Parathyroid adenoma (tissue), 2 donors: ENCODE data around the gene MEIOB.

ENCODE experiments used
- H2AFZ ChIP-seq: fragments of 300-600 bp; sonication (generic); one replicate; pipeline ENCODE4 v1.7.0; 2017; ENCODE audit warnings: antibody characterized with exemption, mild to moderate bottlenecking
- H3K27ac ChIP-seq: fragments of 300-600 bp; sonication (generic); one replicate; pipeline ENCODE4 v1.7.0; 2017
- H3K27me3 ChIP-seq: fragments of 300-600 bp; sonication (generic); one replicate; pipeline ENCODE4 v1.7.0; 2017; ENCODE audit warnings: low read length; ENCODE audit not compliant: control insufficient read depth, insufficient read depth
- H3K36me3 ChIP-seq: fragments of 300-600 bp; sonication (generic); one replicate; pipeline ENCODE4 v1.7.0; 2017; ENCODE audit warnings: low read length; ENCODE audit not compliant: control insufficient read depth, insufficient read depth
- H3K4me1 ChIP-seq: fragments of 300-600 bp; sonication (generic); one replicate; pipeline ENCODE4 v1.7.0; 2017; ENCODE audit warnings: control low read depth
- H3K4me2 ChIP-seq: fragments of 300-600 bp; sonication (generic); one replicate; pipeline ENCODE4 v1.7.0; 2017; ENCODE audit warnings: low read length
- H3K4me3 ChIP-seq: fragments of 300-600 bp; sonication (generic); one replicate; pipeline ENCODE4 v1.7.0; 2017; ENCODE audit warnings: low read depth, low read length
- H3K79me2 ChIP-seq: fragments of 300-600 bp; sonication (generic); one replicate; pipeline ENCODE4 v1.7.0; 2017; ENCODE audit warnings: control low read depth
- H3K9ac ChIP-seq: fragments of 300-600 bp; sonication (generic); one replicate; pipeline ENCODE4 v1.7.0; 2017; ENCODE audit warnings: mild to moderate bottlenecking
- H3K9me3 ChIP-seq: fragments of 300-600 bp; sonication (generic); one replicate; pipeline ENCODE4 v1.7.0; 2017; ENCODE audit warnings: low read length; ENCODE audit not compliant: control insufficient read depth
- TF ChIP-seq, protein P1 (sequence below): fragments of 300-600 bp; sonication (generic); IDR thresholded peaks from one replicate; pipeline ENCODE4 v1.7.0; 2017; ENCODE audit warnings: antibody characterized with exemption, mild to moderate bottlenecking
- donor health status: primary hyperparathyroidism.

Gene MEIOB

DNA sequence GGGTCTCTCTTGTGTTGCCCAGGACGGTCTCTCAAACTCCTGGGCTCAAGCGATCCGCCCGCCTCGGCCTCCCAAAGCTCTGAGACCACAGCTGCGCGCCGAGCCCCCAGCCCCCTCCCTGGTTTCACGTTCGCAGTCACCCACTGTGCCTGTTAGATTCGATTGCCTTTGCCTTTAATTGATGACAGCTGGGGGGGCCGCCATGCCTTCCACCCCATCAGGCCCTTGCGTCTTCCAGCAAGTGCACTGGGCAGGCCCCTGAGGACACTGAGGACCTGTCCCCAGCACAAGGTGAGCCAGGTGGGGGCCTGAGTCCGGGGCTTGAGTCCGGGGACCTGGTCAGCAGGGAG is 81.7 kb downstream of the MEIOB start:
- TF ChIP-seq, protein P1, sequence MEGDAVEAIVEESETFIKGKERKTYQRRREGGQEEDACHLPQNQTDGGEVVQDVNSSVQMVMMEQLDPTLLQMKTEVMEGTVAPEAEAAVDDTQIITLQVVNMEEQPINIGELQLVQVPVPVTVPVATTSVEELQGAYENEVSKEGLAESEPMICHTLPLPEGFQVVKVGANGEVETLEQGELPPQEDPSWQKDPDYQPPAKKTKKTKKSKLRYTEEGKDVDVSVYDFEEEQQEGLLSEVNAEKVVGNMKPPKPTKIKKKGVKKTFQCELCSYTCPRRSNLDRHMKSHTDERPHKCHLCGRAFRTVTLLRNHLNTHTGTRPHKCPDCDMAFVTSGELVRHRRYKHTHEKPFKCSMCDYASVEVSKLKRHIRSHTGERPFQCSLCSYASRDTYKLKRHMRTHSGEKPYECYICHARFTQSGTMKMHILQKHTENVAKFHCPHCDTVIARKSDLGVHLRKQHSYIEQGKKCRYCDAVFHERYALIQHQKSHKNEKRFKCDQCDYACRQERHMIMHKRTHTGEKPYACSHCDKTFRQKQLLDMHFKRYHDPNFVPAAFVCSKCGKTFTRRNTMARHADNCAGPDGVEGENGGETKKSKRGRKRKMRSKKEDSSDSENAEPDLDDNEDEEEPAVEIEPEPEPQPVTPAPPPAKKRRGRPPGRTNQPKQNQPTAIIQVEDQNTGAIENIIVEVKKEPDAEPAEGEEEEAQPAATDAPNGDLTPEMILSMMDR = no peak
- no peaks in the 10 kb centered on the region for H3K36me3 ChIP-seq
- no peak overlapping the region for H3K4me2 ChIP-seq

DNA sequence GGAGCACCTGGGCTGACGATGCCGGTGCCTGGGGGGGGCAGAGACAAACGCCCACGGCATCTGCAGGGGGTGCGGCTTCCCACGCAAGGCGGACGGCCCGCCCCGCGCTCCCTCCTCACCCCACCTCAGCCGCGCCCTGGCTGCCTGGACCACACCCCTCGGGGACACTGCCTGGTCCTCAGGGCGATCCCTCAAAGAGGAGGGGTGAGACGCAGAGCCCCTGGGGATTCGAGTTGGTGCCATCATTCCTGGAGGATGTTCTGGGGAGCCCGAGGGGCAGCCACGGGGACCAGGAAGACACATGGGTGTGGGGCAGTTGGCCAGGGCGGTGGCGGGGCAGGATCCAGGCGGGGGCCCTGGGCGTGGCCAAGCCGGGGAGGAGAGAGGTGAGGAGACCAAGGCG is 82.3 kb downstream of the MEIOB start:
- Histone ChIP-seq H3K9ac (no peak overlapping the region), H3K9me3 (no peaks in the 10 kb centered on the region), H3K27me3 (no peaks in the 10 kb centered on the region), H3K4me1 (no peaks in the 10 kb centered on the region), H3K4me2 (no peak overlapping the region), H3K27ac (no peak overlapping the region), H3K36me3 (no peaks in the 10 kb centered on the region), H3K4me3 (no peak overlapping the region), H3K79me2 (peaks cover 21% of the 10 kb centered on the region), H2AFZ (no peak overlapping the region)
- TF ChIP-seq, protein P1 = no peak

More for the DNA sequence above, 81.7 kb downstream of the MEIOB start:
- no peaks in the 10 kb centered on the region for H3K27me3 ChIP-seq
- H3K9ac ChIP-seq = no peak overlapping the region
- H3K79me2 ChIP-seq = peaks cover 17% of the 10 kb centered on the region
- no peak overlapping the region for H3K4me3 ChIP-seq
- no peaks in the 10 kb centered on the region for H3K9me3 ChIP-seq
- no peak overlapping the region for H2AFZ ChIP-seq
- no peaks in the 10 kb centered on the region for H3K4me1 ChIP-seq
- H3K27ac ChIP-seq = no peak overlapping the region

DNA sequence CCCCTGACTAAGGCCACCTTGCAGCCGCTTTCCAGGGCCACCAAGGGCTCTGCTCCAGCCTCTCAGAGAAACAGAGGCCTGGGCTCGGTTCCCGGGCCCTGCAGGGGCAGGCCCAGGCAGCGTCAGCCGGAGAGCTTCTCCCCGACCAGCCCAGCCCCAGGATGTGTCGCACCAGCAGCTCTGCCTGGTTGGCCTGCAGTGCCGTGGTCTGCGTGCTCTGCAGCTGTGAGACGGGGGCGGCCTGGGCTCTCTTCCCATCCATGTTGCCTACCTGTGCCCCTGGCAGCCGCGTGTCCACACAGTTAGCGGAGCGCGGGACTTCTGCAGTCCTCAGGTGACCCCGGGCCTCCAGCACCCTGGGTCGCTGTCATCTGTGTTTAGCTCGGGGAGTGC is 83.3 kb downstream of the MEIOB start:
- Histone ChIP-seq H2AFZ (no peak overlapping the region), H3K27ac (no peak overlapping the region), H3K4me3 (no peak overlapping the region), H3K9ac (no peak overlapping the region), H3K9me3 (no peaks in the 10 kb centered on the region), H3K27me3 (no peaks in the 10 kb centered on the region), H3K36me3 (no peaks in the 10 kb centered on the region), H3K79me2 (peaks cover 29% of the 10 kb centered on the region), H3K4me2 (no peak overlapping the region), H3K4me1 (no peaks in the 10 kb centered on the region)
- TF ChIP-seq, protein P1 = no peak

DNA sequence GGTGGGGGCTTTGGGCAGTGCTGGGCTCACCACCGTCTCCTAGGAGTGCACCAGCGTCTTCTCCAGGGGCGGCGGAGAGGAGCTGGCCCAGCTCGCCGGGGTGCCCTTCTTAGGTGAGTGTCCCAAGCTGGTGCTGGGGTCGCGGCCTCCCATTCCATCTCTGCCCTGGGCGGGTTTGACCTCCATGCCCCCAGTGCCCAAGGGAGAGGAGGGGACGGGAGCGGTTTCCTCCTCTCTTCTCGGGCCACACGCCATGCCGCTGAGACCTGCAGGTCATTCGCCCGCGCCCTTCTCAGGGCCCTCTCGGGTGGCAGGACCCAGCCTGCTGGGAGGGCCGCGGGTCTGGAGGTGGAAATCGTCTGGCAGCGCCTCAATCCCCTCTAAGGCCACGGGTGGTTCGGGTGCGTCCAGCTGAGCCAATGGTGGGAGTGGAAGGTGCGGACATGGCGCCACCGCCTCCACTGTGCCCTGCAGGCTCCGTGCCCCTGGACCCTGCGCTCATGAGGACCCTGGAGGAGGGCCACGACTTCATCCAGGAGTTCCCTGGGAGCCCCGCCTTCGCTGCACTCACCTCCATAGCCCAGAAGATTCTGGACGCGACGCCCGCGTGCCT is 83.8 kb downstream of the MEIOB start:
- H3K9ac ChIP-seq = no peak overlapping the region
- H3K4me1 ChIP-seq = no peaks in the 10 kb centered on the region
- no peak overlapping the region for H3K4me3 ChIP-seq
- H3K27me3 ChIP-seq = no peaks in the 10 kb centered on the region
- H2AFZ ChIP-seq = no peak overlapping the region
- H3K27ac ChIP-seq = no peak overlapping the region
- H3K9me3 ChIP-seq = no peaks in the 10 kb centered on the region
- TF ChIP-seq, protein P1 = no peak
- no peak overlapping the region for H3K4me2 ChIP-seq
- H3K36me3 ChIP-seq = no peaks in the 10 kb centered on the region
- peaks cover 29% of the 10 kb centered on the region for H3K79me2 ChIP-seq

DNA sequence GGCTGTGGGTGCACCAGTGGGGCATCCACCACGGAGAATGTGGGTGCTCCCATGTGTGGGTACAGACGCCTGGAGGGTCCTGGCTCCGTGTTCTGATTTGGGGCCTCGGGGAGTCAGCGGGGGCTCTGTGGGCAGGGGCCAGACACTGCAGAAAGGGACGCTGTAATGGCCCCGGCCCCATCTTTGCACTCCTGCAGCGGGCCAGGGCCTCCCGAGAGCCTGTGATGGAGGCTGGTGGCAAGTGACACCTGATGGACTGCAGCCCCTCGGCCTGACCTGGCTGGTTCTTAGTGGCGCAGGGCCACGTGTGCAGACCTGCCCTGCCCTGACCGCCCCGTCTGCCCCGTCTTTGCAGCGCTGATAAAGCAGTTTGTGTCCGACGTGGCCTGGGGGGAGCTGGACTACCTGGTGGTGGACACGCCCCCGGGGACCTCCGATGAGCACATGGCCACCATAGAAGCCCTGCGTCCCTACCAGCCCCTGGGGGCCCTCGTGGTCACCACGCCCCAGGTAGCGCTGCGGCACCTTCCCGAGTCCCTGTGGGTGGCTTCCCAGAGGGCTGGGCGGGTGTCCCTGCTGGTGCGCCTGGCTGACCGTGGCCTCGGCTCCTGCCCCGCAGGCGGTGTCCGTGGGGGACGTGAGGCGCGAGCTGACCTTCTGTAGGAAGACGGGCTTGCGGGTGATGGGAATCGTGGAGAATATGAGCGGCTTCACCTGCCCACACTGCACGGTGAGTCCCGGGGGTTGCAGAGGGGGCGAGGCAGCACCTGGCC is 84.5 kb downstream of the MEIOB start:
- no peaks in the 10 kb centered on the region for H3K9me3 ChIP-seq
- H3K4me3 ChIP-seq = no peak overlapping the region
- TF ChIP-seq, protein P1 = no peak
- H3K79me2 ChIP-seq = peaks cover 29% of the 10 kb centered on the region
- no peaks in the 10 kb centered on the region for H3K4me1 ChIP-seq
- no peaks in the 10 kb centered on the region for H3K27me3 ChIP-seq
- H3K27ac ChIP-seq = no peak overlapping the region
- H3K36me3 ChIP-seq = no peaks in the 10 kb centered on the region
- no peak overlapping the region for H3K9ac ChIP-seq
- no peak overlapping the region for H2AFZ ChIP-seq
- H3K4me2 ChIP-seq = no peak overlapping the region
